Ascending aorta (tissue), 2 donors: ENCODE data around the gene FAM185A. TPM values are rescaled to one million over a fixed set of nuclear protein-coding genes. Genes with fewer than 3 reads are reported as not detected.

Source experiments
- DNase-seq, 2 donors: peaks; one replicate each; pipeline ENCODE4 v3.0.0-alpha.2; 2019; ENCODE audit warnings: low spot score in 2 of 2
- H3K27ac ChIP-seq, 2 donors: fragments of 200-600 bp; sonication (generic); one replicate each; pipeline ENCODE4 v1.5.1; 2016 to 2017; ENCODE audit warnings: mild to moderate bottlenecking in 1 of 2
- H3K27me3 ChIP-seq: fragments of 200-600 bp; sonication (generic); one replicate; pipeline ENCODE4 v1.5.1; 2017
- H3K36me3 ChIP-seq, 2 donors: fragments of 200-600 bp; sonication (generic); one replicate each; pipeline ENCODE4 v1.5.1; 2016
- H3K4me1 ChIP-seq, 2 donors: fragments of 200-600 bp; sonication (generic); one replicate each; pipeline ENCODE4 v1.5.1; 2016 to 2017; ENCODE audit warnings: mild to moderate bottlenecking in 1 of 2
- H3K4me3 ChIP-seq, 2 donors: fragments of 200-600 bp; sonication (generic); one replicate each; pipeline ENCODE4 v1.5.1; 2016 to 2017; ENCODE audit warnings: mild to moderate bottlenecking in 1 of 2
- H3K9me3 ChIP-seq, 2 donors: fragments of 200-600 bp; sonication (generic); one replicate each; pipeline ENCODE4 v1.5.1; 2016
- CTCF ChIP-seq, 3 experiments: fragments of 200-600 bp in 2 of 3; fragments of 450-650 bp in 1 of 3; sonication (generic) in 2 of 3; IDR thresholded peaks; one replicate each; pipeline ENCODE4 v1.5.1; 2016 to 2019; ENCODE audit warnings: antibody characterized with exemption in 3 of 3, mild to moderate bottlenecking in 1 of 3, moderate library complexity in 1 of 3
- intact Hi-C: fragments of 100-400 bp; cut with DNase I; formaldehyde crosslinking; loops from one replicate; pipeline ENCODE4 v1.15.1; 2023
- total RNA-seq: library from RNA; depleted of rRNA; stranded (reverse); fragments of >200 nt; gene quantifications from one replicate; pipeline ENCODE4 v1.1.0, GENCODE V29; 2016

The FAM185A gene
- total RNA-seq, 1 donor from 2014 or later, result 28.9 TPM

- Histone ChIP-seq H3K4me1 (no peaks in the 10 kb centered on the region), H3K36me3 (no peaks in the 10 kb centered on the region), H3K27ac (no peak overlapping the region), H3K9me3 (no peaks in the 10 kb centered on the region), H3K4me3 (no peak overlapping the region), H3K27me3 (no peaks in the 10 kb centered on the region)
- DNase-seq, result no peak
- TF ChIP-seq CTCF (IDR thresholded peaks at IDR 0.05), result no peak
- intact Hi-C loops, result no loop called here
These were observed 96.5 kb downstream of the FAM185A start for GRCh38 chr7:102845346-102845745.

- no peak overlapping the region for H3K4me3 ChIP-seq
- H3K9me3 ChIP-seq, result no peaks in the 10 kb centered on the region
- intact Hi-C loops, result no loop called here
- DNase-seq, result no peak
- H3K36me3 ChIP-seq, result no peaks in the 10 kb centered on the region
- TF ChIP-seq CTCF (IDR thresholded peaks at IDR 0.05), result no peak
- H3K27ac ChIP-seq, result no peak overlapping the region
- H3K4me1 ChIP-seq, result no peaks in the 10 kb centered on the region
- H3K27me3 ChIP-seq, result no peaks in the 10 kb centered on the region
These were observed 100.3 kb downstream of the FAM185A start for GRCh38 chr7:102849079-102849478.

- DNase-seq, result no peak
- no peak overlapping the region for H3K4me3 ChIP-seq
- H3K27ac ChIP-seq, result no peak overlapping the region
- no peaks in the 10 kb centered on the region for H3K4me1 ChIP-seq
- intact Hi-C loops, result no loop called here
- H3K27me3 ChIP-seq, result no peaks in the 10 kb centered on the region
- no peaks in the 10 kb centered on the region for H3K9me3 ChIP-seq
- H3K36me3 ChIP-seq, result no peaks in the 10 kb centered on the region
- no peak for TF ChIP-seq CTCF (IDR thresholded peaks at IDR 0.05)
These were observed 100.7 kb downstream of the FAM185A start for GRCh38 chr7:102849538-102849937.

- no peaks in the 10 kb centered on the region for H3K9me3 ChIP-seq
These were observed 107.2 kb downstream of the FAM185A start for GRCh38 chr7:102856036-102856435.

More at GRCh38 chr7:102856036-102856435, 107.2 kb downstream of the FAM185A start:
- TF ChIP-seq CTCF (IDR thresholded peaks at IDR 0.05), result no peak
- Histone ChIP-seq H3K4me3 (no peak overlapping the region), H3K4me1 (peaks cover 8 to 9% of the 10 kb centered on the region in 2 donors), H3K36me3 (no peaks in the 10 kb centered on the region), H3K27me3 (no peaks in the 10 kb centered on the region), H3K27ac (no peak overlapping the region)
- intact Hi-C loops, result no loop called here
- no peak for DNase-seq

Other genes starting within 250 kb of the FAM185A start
- 143 TPM for gene RASA4B, start 231.2 kb upstream of the FAM185A start, total RNA-seq
- 43.5 TPM for gene UPK3BL2, start 205.3 kb upstream of the FAM185A start, total RNA-seq
- gene SPDYE2, start 197.8 kb upstream of the FAM185A start, total RNA-seq, result not detected
- gene POLR2J3, start 176.4 kb upstream of the FAM185A start, total RNA-seq, result 1.5 TPM
- gene RASA4, start 132.2 kb upstream of the FAM185A start, total RNA-seq, result 815 TPM
- gene UPK3BL1, start 106.2 kb upstream of the FAM185A start, total RNA-seq, result 28.5 TPM
- gene SPDYE2B, start 98.7 kb upstream of the FAM185A start, total RNA-seq, result not detected
- not detected for gene POLR2J2, start 77.3 kb upstream of the FAM185A start, total RNA-seq
- gene LRRC17, start 164.0 kb downstream of the FAM185A start, total RNA-seq, result 10.5 TPM